ENCODE data around the gene TLR4.

Gene TLR4

DNA sequence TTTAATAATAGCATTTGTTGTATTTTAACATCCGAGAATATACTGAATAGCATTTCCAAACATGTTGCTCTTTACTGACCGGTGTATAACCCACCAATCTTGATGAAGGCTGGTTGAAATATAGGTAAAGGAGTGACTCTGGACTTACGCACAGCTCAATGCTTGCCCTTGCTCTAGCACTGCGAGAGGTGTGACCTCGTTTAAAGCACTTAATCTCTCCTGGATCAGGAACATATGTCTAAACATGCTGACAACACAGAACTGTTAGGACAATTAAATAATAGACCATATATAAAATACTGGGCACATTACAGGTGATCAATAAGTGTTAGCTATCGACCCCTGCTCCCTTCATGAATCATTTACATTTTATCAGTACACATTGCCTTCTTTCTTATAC is 28.3 kb downstream of the TLR4 start:
- no peaks in the 10 kb centered on the region for H3K79me2 ChIP-seq (ENCODE audit: control insufficient read depth, insufficient read depth, low read length)
- H2BK120ac ChIP-seq (ENCODE audit: low read depth, low read length) = no peak overlapping the region
- no peak overlapping the region for H2BK15ac ChIP-seq (replicated peaks; ENCODE audit: low read depth)
- H4K8ac ChIP-seq (ENCODE audit: low read depth, low read length) = no peak overlapping the region
- H2BK5ac ChIP-seq (ENCODE audit: low read length) = no peak overlapping the region
- no peak overlapping the region for H3K4me2 ChIP-seq (ENCODE audit: low read length)
- H3K18ac ChIP-seq (ENCODE audit: low read length) = no peak overlapping the region
- no peaks in the 10 kb centered on the region for H3K36me3 ChIP-seq (ENCODE audit: control insufficient read depth, insufficient read depth, low read length)
- WGBS (ENCODE audit: extremely low coverage, insufficient coverage, low lambda C conversion rate) = no CpG with 5 or more reads among the region's 6 CpGs
- no peak overlapping the region for H3K27ac ChIP-seq (ENCODE audit: low read depth, low read length)
- no peak overlapping the region for H3K4me3 ChIP-seq (ENCODE audit: low read length)
- H3K4ac ChIP-seq (ENCODE audit: low read depth, low read length) = no peak overlapping the region
- no peak overlapping the region for H3K23ac ChIP-seq (ENCODE audit: low read length)
- no peaks in the 10 kb centered on the region for H3K27me3 ChIP-seq (ENCODE audit: insufficient read depth, low read length, poor library complexity)
- no peak overlapping the region for H3K9ac ChIP-seq (ENCODE audit: low read length)
- no peak overlapping the region for H4K5ac ChIP-seq (ENCODE audit: low read length)
- no peak overlapping the region for H3K56ac ChIP-seq (ENCODE audit: low read length)
- H2AK5ac ChIP-seq (ENCODE audit: low read length) = no peak overlapping the region
- no peak for DNase-seq
- no peaks in the 10 kb centered on the region for H3K4me1 ChIP-seq (ENCODE audit: control insufficient read depth, low read depth, low read length)
- no peaks in the 10 kb centered on the region for H3K79me1 ChIP-seq (ENCODE audit: low read length)

DNA sequence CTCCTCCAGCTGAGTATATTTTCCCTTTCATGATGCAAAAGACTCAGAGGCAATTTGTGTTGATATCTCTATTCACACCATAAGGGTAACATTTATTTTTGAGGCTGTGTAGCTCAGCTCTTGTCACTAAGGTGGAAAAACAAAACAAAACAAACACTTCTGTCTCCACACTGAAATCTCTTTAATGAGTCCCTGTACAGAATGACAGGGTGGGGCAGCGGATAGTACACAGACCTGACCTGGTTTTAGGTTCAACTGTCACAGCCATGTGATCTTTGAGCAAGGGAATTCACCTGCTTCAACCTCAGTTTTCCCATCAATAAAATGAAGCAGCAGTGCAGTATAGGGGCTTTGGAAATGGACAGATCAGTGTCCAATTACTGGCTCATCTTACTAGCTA is 29.3 kb downstream of the TLR4 start:
- Histone ChIP-seq H3K18ac (ENCODE audit: low read length) (no peak overlapping the region), H3K36me3 (ENCODE audit: control insufficient read depth, insufficient read depth, low read length) (no peaks in the 10 kb centered on the region), H3K79me1 (ENCODE audit: low read length) (no peaks in the 10 kb centered on the region), H2BK5ac (ENCODE audit: low read length) (no peak overlapping the region), H3K23ac (ENCODE audit: low read length) (no peak overlapping the region), H3K9ac (ENCODE audit: low read length) (no peak overlapping the region), H3K4ac (ENCODE audit: low read depth, low read length) (no peak overlapping the region), H3K4me2 (ENCODE audit: low read length) (no peak overlapping the region), H3K4me1 (ENCODE audit: control insufficient read depth, low read depth, low read length) (no peaks in the 10 kb centered on the region), H4K8ac (ENCODE audit: low read depth, low read length) (no peak overlapping the region), H3K27ac (ENCODE audit: low read depth, low read length) (no peak overlapping the region), H4K5ac (ENCODE audit: low read length) (no peak overlapping the region), H3K56ac (ENCODE audit: low read length) (no peak overlapping the region), H2AK5ac (ENCODE audit: low read length) (no peak overlapping the region), H2BK120ac (ENCODE audit: low read depth, low read length) (no peak overlapping the region), H3K4me3 (ENCODE audit: low read length) (no peak overlapping the region), H2BK15ac (replicated peaks; ENCODE audit: low read depth) (no peak overlapping the region), H3K79me2 (ENCODE audit: control insufficient read depth, insufficient read depth, low read length) (no peaks in the 10 kb centered on the region), H3K27me3 (ENCODE audit: insufficient read depth, low read length, poor library complexity) (no peaks in the 10 kb centered on the region)
- no CpG with 5 or more reads among the region's 1 CpG for WGBS (ENCODE audit: extremely low coverage, insufficient coverage, low lambda C conversion rate)
- DNase-seq = no peak

DNA sequence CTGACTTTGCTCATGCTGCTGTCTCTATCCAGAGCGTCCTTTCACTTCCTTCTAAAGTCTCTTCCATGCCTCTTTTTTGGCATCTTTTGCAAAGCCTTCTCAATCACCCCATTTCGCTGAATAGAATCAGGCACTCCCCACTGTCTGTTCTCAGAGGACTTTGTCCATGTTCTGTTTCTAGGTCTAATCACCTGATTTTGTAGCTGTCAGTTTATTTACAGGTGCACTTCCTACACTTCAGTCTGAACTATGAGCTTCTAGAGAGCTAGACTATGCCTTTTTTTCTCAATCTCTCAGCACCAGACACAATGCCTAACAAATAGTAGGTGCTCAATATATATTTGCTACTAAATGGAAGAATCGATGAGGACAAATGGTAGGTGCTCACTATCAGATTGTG is 29.9 kb downstream of the TLR4 start:
- no peak overlapping the region for H3K18ac ChIP-seq (ENCODE audit: low read length)
- no peak overlapping the region for H3K4me2 ChIP-seq (ENCODE audit: low read length)
- H4K8ac ChIP-seq (ENCODE audit: low read depth, low read length) = no peak overlapping the region
- DNase-seq = no peak
- H3K4ac ChIP-seq (ENCODE audit: low read depth, low read length) = no peak overlapping the region
- no peaks in the 10 kb centered on the region for H3K36me3 ChIP-seq (ENCODE audit: control insufficient read depth, insufficient read depth, low read length)
- no peak overlapping the region for H3K9ac ChIP-seq (ENCODE audit: low read length)
- no peaks in the 10 kb centered on the region for H3K4me1 ChIP-seq (ENCODE audit: control insufficient read depth, low read depth, low read length)
- no peak overlapping the region for H2BK5ac ChIP-seq (ENCODE audit: low read length)
- no peak overlapping the region for H3K56ac ChIP-seq (ENCODE audit: low read length)
- H4K5ac ChIP-seq (ENCODE audit: low read length) = no peak overlapping the region
- no peak overlapping the region for H3K27ac ChIP-seq (ENCODE audit: low read depth, low read length)
- no CpG with 5 or more reads among the region's 3 CpGs for WGBS (ENCODE audit: extremely low coverage, insufficient coverage, low lambda C conversion rate)
- no peak overlapping the region for H2BK15ac ChIP-seq (replicated peaks; ENCODE audit: low read depth)
- no peaks in the 10 kb centered on the region for H3K79me2 ChIP-seq (ENCODE audit: control insufficient read depth, insufficient read depth, low read length)
- H2AK5ac ChIP-seq (ENCODE audit: low read length) = no peak overlapping the region
- no peak overlapping the region for H3K23ac ChIP-seq (ENCODE audit: low read length)
- H3K79me1 ChIP-seq (ENCODE audit: low read length) = no peaks in the 10 kb centered on the region
- H3K4me3 ChIP-seq (ENCODE audit: low read length) = no peak overlapping the region
- H2BK120ac ChIP-seq (ENCODE audit: low read depth, low read length) = no peak overlapping the region
- H3K27me3 ChIP-seq (ENCODE audit: insufficient read depth, low read length, poor library complexity) = no peaks in the 10 kb centered on the region

DNA sequence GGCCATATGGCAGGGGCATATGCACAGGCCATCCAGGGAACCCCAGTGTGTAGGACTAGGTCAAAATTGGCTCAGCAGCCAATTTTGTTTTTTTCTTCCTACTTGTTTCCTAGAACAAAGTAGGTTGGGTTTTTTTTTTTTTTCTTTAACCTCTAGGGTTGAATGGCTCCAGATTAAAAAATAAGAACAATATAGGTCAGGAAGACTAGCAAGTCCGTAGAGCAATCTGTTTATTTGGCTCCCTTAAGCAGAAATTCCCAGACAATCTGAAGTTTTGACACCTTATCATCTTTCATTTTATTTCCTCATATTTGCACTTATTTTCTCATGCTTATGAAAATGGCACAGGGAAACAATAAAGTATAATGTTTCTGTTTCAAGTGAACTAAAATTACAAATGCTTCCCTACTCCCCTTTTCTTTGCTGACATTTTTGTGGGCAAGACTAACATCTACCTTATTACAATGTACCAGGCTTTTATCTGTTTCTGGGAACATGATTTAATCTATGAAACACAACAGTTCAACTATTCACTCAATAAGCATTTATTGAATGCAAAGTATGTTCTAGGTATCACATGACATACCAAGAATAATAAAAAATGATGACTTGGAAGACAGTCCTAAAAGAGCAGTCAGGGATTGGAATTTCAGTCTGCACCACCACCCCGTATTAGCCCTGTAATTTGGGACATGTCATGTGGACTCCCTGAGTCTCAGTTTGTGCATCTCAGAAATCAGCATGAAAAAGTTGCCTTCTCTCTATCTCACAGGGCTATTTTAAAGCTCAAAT is 30.5 kb downstream of the TLR4 start:
- Histone ChIP-seq H4K5ac (ENCODE audit: low read length) (no peak overlapping the region), H3K9ac (ENCODE audit: low read length) (no peak overlapping the region), H3K4me3 (ENCODE audit: low read length) (no peak overlapping the region), H2BK120ac (ENCODE audit: low read depth, low read length) (no peak overlapping the region), H2AK5ac (ENCODE audit: low read length) (no peak overlapping the region), H3K23ac (ENCODE audit: low read length) (no peak overlapping the region), H3K4me1 (ENCODE audit: control insufficient read depth, low read depth, low read length) (no peaks in the 10 kb centered on the region), H3K4me2 (ENCODE audit: low read length) (no peak overlapping the region), H3K79me1 (ENCODE audit: low read length) (no peaks in the 10 kb centered on the region), H3K27ac (ENCODE audit: low read depth, low read length) (no peak overlapping the region), H3K56ac (ENCODE audit: low read length) (no peak overlapping the region), H2BK15ac (replicated peaks; ENCODE audit: low read depth) (no peak overlapping the region), H3K27me3 (ENCODE audit: insufficient read depth, low read length, poor library complexity) (no peaks in the 10 kb centered on the region), H3K18ac (ENCODE audit: low read length) (no peak overlapping the region), H3K4ac (ENCODE audit: low read depth, low read length) (no peak overlapping the region), H4K8ac (ENCODE audit: low read depth, low read length) (no peak overlapping the region), H2BK5ac (ENCODE audit: low read length) (no peak overlapping the region), H3K36me3 (ENCODE audit: control insufficient read depth, insufficient read depth, low read length) (no peaks in the 10 kb centered on the region), H3K79me2 (ENCODE audit: control insufficient read depth, insufficient read depth, low read length) (no peaks in the 10 kb centered on the region)
- no CpG with 5 or more reads among the region's 2 CpGs for WGBS (ENCODE audit: extremely low coverage, insufficient coverage, low lambda C conversion rate)
- no peak for DNase-seq

DNA sequence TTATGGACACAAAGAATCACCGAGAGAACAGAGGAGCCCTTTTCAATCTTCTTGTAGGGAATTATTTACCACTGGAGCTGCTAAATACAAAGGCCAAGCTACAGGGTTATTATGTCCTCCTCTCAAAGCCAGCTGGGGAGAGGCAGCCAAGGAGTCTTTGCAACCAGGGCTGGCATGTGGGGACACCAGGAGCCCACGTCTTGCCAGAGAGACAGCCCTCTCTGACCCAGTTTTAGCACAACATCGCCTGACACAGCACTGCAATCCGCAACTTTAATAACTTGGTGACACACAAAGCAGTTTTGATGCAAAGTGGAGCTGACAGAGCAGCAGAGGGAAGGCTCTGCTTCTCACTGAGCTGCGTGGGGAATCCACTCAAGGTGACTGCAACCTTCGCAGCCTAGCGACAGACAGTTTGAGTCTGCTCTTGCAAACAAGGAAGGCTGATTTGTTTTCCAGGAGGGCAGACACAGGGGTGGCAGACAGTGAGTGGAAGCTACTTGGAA is 33.6 kb downstream of the TLR4 start:
- H4K5ac ChIP-seq (ENCODE audit: low read length) = no peak overlapping the region
- H3K4me2 ChIP-seq (ENCODE audit: low read length) = no peak overlapping the region
- no peak overlapping the region for H3K56ac ChIP-seq (ENCODE audit: low read length)
- H3K23ac ChIP-seq (ENCODE audit: low read length) = no peak overlapping the region
- no peak overlapping the region for H3K9ac ChIP-seq (ENCODE audit: low read length)
- no peaks in the 10 kb centered on the region for H3K27me3 ChIP-seq (ENCODE audit: insufficient read depth, low read length, poor library complexity)
- no peak overlapping the region for H3K4me3 ChIP-seq (ENCODE audit: low read length)
- no peak overlapping the region for H4K8ac ChIP-seq (ENCODE audit: low read depth, low read length)
- H3K4me1 ChIP-seq (ENCODE audit: control insufficient read depth, low read depth, low read length) = no peaks in the 10 kb centered on the region
- H2BK5ac ChIP-seq (ENCODE audit: low read length) = peak overlapping the region; percentile 6
- WGBS (ENCODE audit: extremely low coverage, insufficient coverage, low lambda C conversion rate) = no CpG with 5 or more reads among the region's 7 CpGs
- no peak overlapping the region for H3K18ac ChIP-seq (ENCODE audit: low read length)
- H2AK5ac ChIP-seq (ENCODE audit: low read length) = no peak overlapping the region
- no peak overlapping the region for H3K4ac ChIP-seq (ENCODE audit: low read depth, low read length)
- H3K79me2 ChIP-seq (ENCODE audit: control insufficient read depth, insufficient read depth, low read length) = no peaks in the 10 kb centered on the region
- no peak overlapping the region for H2BK15ac ChIP-seq (replicated peaks; ENCODE audit: low read depth)
- no peak overlapping the region for H3K27ac ChIP-seq (ENCODE audit: low read depth, low read length)
- H3K79me1 ChIP-seq (ENCODE audit: low read length) = no peaks in the 10 kb centered on the region
- H3K36me3 ChIP-seq (ENCODE audit: control insufficient read depth, insufficient read depth, low read length) = no peaks in the 10 kb centered on the region
- peak; percentile 31 for DNase-seq
- H2BK120ac ChIP-seq (ENCODE audit: low read depth, low read length) = no peak overlapping the region

DNA sequence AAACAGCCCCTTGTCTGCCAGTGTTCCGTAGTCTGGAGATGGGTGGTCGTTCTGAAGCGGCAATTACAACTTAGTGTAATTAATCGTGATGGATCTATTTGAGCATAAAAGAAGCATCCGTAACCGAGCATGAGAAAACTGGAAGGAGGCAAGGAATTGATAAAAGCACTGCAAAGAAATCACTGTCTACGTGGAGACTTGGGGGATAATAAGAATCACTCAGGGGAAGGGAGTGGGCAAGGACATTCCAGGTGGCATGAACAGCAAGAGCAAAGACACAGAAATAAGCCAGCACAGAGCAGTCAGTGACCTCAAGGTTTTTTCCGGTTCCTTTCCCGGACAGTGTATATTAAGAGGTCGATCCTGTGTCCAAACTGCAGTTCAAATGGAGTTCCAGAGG is 35.0 kb downstream of the TLR4 start:
- Histone ChIP-seq H3K36me3 (ENCODE audit: control insufficient read depth, insufficient read depth, low read length) (no peaks in the 10 kb centered on the region), H3K27me3 (ENCODE audit: insufficient read depth, low read length, poor library complexity) (no peaks in the 10 kb centered on the region), H2BK5ac (ENCODE audit: low read length) (no peak overlapping the region), H3K4me2 (ENCODE audit: low read length) (no peak overlapping the region), H2AK5ac (ENCODE audit: low read length) (no peak overlapping the region), H3K18ac (ENCODE audit: low read length) (no peak overlapping the region), H3K23ac (ENCODE audit: low read length) (no peak overlapping the region), H3K4ac (ENCODE audit: low read depth, low read length) (no peak overlapping the region), H3K27ac (ENCODE audit: low read depth, low read length) (no peak overlapping the region), H4K5ac (ENCODE audit: low read length) (no peak overlapping the region), H3K56ac (ENCODE audit: low read length) (no peak overlapping the region), H2BK120ac (ENCODE audit: low read depth, low read length) (no peak overlapping the region), H2BK15ac (replicated peaks; ENCODE audit: low read depth) (no peak overlapping the region), H3K79me1 (ENCODE audit: low read length) (no peaks in the 10 kb centered on the region), H3K9ac (ENCODE audit: low read length) (no peak overlapping the region), H4K8ac (ENCODE audit: low read depth, low read length) (no peak overlapping the region), H3K4me1 (ENCODE audit: control insufficient read depth, low read depth, low read length) (no peaks in the 10 kb centered on the region), H3K79me2 (ENCODE audit: control insufficient read depth, insufficient read depth, low read length) (no peaks in the 10 kb centered on the region), H3K4me3 (ENCODE audit: low read length) (no peak overlapping the region)
- no peak for DNase-seq
- WGBS (ENCODE audit: extremely low coverage, insufficient coverage, low lambda C conversion rate) = no CpG with 5 or more reads among the region's 10 CpGs

Data from mesendoderm (in vitro differentiated cells).